GM19467 (cell line): ENCODE results near the gene NRSN1.

Source experiments
- ATAC-seq: cut with Tn5 transposase; IDR thresholded peaks from one replicate; pipeline ENCODE4 v1.9.1; 2021; ENCODE audit warnings: mild to moderate bottlenecking, moderate library complexity; ENCODE audit not compliant: unreplicated experiment

The NRSN1 gene

GRCh38 chr6:24125980-24126379 lies at the start of gene NRSN1:
Gene NRSN1, plus strand, starts transcription at chr6:24126215. Its CDS starts 8,113 bp downstream, at chr6:24134328.
- ATAC-seq = no peak

GRCh38 chr6:24078200-24078599 lies 47.8 kb upstream of the NRSN1 start:
- ATAC-seq = no peak

- ATAC-seq = no peak
Observed at GRCh38 chr6:24079076-24079475, 46.9 kb upstream of the NRSN1 start.

DNA sequence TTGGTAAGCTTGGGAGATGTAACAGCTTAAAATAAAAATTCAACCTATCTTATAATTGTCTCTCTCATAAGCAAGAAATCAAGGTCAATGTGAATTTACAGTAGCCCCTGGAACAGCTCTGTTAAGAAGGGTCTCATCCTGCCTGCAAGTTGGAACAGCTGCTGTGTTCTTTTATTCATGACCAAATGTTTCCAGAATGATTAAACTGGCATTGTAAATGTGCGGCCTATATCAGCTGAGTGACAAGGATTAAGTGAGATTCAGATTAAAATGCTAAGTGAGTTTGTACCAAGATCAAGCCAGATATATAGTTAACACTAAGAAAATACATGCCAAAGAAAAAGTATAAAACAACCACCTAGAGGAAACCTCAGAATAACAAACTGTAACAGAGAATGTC lies 45.3 kb upstream of the NRSN1 start:
- no peak for ATAC-seq

DNA sequence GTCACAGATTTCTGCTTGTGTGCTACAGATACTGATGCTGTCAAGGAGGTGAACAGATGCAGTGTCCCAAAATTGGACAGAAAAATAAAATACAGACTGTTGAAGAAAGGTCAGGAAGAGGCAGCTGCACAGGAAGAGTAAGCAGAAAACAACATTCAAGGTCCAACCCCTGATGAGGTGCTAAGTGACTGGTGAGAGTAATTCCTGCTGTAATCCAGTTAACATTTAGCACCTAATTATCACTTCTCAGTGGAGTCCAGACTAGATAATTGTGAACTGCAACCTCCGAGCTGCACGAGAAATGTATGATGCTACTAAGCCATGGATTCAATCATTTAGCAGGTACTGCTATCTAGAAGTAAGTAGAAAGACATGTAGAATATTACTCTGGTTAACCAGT lies 36.3 kb upstream of the NRSN1 start:
- no peak for ATAC-seq

DNA sequence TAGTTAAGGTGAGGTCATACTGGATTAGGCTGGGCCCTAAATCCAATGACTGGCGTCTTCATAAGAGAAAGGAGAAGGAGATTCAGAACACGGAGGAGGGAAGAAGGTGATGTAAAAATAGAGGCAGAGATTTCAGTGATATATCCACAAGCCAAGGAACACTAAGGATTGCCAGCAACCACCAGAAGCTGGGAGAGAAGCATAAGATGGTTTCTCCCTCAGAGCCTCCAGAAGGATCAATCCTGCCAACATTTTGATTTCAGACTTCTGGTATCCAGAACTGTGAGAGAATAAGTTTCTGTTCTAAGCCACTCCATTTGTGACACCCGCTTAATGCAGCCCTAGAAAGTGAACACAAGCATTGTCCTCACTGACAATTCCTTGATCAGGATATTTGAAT lies 33.6 kb upstream of the NRSN1 start:
- ATAC-seq = no peak

DNA sequence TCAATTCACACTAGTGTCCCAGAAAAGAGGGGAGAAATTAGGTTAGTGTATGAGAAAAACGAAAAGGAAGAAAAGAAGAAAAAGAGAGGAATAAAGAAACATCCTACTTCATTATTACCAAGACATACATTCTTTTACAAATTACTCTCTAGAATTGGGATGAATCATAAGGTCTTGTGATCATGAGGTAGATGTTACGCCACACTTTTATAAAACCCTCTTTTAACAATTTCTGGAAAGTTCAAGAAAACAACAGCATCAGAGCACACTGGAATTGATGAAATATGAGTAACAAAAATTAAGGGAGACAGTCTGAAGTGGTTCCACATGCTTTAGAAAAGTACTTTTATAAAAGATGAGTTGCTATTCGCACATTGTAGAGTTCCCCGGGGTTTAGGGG lies 32.6 kb upstream of the NRSN1 start:
- no peak for ATAC-seq

DNA sequence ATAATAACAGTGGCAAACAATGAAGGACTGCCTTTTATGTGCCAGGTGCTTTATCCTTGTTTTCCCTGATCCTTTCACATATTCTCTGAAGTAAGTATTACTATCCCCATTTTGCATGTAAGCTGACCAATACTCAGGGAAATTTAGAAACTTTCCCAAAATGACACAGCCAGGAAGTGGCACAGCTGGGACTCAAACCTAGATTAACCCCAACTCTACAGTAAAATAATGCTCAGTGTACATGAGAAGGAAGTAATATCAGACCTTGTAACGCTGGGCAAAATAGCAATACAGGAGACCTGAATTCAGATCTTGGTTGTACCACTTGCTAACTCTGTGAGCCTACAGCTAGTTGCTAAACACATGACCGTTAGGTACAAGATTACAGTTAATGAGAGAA lies 26.8 kb upstream of the NRSN1 start:
- no peak for ATAC-seq

- ATAC-seq = no peak
Observed at GRCh38 chr6:24100024-24100769, 25.8 kb upstream of the NRSN1 start.

- no peak for ATAC-seq
Observed at GRCh38 chr6:24100770-24101155, 25.3 kb upstream of the NRSN1 start.

- no peak for ATAC-seq
Observed at GRCh38 chr6:24105191-24105590, 20.8 kb upstream of the NRSN1 start.

- no peak for ATAC-seq
Observed at GRCh38 chr6:24106291-24106690, 19.7 kb upstream of the NRSN1 start.

DNA sequence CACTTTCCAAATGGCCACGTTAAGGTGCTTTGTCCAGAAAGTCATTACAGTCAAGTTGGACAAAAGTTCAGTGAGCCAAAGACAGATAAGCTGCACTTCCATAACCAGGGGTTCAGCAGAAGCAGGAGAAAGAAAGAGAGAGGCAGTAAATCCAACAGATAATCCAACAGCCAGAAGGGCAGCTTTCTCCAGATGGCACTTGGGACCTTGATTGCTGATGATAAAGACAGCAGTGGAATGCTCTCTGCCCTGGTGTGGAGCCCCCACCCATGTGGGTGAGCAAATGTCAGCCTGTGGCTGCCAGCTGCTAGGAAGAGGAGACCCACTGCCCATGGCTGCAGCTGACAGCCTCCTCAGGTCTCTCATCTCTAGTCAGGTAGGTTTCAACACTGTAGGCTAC lies 18.7 kb upstream of the NRSN1 start:
- no peak for ATAC-seq

- no peak for ATAC-seq
Observed at GRCh38 chr6:24108056-24108455, 18.0 kb upstream of the NRSN1 start.

DNA sequence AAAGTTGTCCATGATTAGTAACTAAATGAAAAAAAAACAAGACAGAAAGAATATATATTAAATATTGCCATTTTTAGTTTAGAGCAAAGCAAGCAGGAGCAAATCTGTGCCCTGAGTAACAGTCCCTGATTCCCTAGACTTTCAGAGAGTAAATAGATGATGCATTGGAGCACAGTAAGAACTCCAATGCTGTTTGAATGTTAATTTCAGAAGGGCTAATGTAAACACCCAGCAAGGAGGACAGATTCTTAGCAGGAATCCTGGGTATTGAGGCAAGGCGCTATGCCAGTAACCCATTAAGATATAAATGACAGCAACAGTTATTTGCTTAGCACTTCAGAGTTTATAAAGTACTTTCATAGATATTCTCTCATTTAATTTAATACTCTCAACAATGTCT lies 15.6 kb upstream of the NRSN1 start:
- ATAC-seq = no peak

DNA sequence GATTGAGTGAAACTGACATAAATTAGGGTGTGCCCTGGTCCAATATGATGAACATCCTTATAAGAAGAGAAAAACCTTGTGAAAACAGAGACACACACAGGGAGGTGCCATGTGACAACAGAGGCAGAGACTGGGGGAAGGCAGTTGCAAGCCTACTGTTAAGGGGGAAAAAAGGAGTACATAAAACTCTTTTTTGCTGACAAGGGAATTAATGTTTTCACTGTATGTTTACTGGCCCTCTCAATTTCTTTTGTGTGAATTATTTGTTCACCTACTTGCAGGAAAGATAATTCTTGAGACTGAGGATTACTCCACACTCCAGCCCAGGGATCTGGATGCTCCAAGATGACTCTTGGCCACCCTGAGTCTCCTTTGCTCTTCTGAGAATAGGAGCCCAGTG lies 12.1 kb upstream of the NRSN1 start:
- no peak for ATAC-seq

DNA sequence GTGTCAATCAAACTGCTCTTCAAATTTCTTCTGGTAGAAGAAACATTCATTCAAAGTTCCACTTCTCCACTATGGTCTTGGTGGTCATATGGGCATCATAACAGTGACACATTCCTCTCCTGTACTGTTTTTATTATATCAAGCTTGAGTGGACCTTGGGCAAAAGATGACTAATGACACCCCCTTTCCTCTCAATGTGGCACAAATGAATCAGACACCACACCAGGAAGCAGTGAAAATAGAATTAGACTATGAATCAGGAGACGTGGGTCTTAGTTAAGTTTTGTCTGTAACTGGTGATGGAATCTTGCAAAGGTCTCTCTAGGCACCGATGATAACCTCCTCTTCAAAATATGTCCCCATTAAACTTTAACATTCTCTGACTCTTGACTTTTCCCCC lies 9.0 kb upstream of the NRSN1 start:
- ATAC-seq = no peak

DNA sequence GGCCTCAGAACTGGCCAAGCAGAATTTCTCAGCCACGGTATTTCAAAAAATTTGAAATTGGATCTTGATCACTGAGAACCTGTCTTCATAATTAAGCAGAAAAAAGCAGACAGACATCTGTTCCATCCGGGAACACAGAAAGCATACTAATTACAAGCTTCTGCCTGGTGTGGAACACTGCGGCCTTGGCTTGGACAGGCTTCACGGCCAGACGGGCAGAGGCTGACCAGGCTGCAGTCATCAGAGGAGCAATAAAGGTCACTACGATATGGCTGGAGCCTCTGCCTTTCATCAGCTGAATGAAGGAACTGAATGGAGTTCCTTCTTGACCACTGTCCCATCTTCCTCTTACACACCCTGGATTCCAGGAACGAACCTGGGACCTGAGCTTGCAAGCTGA lies 3.9 kb upstream of the NRSN1 start:
- no peak for ATAC-seq

DNA sequence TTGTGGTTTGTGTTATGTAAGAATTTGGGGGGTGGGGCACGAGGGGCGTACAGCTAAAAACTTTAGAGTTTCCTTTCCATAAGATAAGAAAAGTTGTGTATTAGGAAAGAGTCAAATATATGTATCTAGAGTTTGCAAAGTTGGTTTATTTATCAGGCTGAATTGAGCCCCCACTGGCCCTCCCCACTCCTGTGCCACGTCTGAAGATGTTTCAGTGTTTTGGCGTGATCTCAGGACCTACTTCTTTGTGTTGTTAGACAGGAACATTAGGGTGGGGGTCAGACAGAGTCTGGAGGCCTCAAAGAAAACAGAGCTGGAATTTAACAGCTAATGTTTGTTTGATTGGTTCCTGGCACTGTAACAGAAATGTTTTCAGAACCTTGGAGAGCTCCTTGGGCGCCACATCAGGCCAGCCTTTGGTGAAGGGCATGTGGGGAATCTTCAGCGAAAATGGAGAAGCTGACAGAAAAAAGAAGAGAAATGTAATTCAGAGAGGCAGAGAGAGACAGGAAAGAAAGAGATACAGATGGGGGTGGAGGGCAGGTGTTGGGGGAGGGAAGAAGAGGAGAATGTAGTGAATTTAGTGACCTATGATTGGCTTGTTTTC lies 674 bp downstream of the NRSN1 start:
- no peak for ATAC-seq

DNA sequence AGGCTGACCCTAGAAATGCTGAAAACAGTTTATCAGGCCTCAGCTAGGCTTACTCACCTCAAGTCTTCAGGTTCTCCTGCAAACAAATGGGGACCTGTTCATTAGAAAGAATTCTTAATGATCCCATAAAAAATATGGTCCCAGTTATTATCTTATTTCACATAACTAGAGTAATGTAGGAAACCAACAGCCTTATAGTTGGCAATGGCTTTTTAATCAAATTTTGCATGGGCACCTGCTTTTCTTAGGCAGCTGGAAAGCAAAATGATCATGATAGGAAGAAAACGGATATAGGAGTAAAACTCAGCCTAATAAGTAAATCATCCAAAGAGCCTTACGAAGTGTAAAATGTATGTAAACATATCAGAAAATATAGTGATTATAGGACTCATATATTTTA lies 1.3 kb downstream of the NRSN1 start:
- no peak for ATAC-seq

DNA sequence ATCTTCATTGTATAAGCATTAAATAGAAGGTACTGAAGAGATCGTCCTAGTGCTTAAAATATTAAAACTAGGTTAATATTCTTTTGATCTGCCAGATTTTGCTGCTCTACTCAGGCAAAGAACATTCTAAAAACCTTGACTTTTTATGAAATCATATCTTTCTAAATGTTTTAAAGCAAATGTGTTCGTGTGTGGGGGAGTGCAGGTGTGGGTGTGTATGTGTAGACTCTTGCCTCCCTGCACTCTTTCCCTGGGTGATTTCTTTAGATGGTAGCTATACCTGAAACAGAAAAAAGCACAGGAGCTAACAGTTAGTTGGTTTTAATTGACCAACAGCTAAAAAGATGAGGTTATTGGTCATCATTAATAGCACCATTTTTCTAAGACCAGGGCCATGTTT lies 5.7 kb downstream of the NRSN1 start:
- no peak for ATAC-seq

- no peak for ATAC-seq
Observed at GRCh38 chr6:24139080-24139479, 13.1 kb downstream of the NRSN1 start.

- no peak for ATAC-seq
Observed at GRCh38 chr6:24139639-24140038, 13.6 kb downstream of the NRSN1 start.
